H1 (cell line): ENCODE data around the gene PCDHGB5. TPM values are rescaled to one million over a fixed set of nuclear protein-coding genes. Genes with fewer than 3 reads are reported as not detected.
A peak's percentile ranks its signal among the peaks of the same experiment; 100 is the strongest.

Source experiments
- CTCF ChIA-PET: fragments of 300-600 bp; sonication (Branson Sonifier 250); formaldehyde crosslinking; loops from one replicate; lab custom pipeline; 2021; ENCODE audit not compliant: partially characterized antibody; lab: Charles Lee
- POLR2A ChIA-PET: fragments of 300-600 bp; sonication (Branson Sonifier 250); formaldehyde crosslinking; loops from one replicate; lab custom pipeline; 2021; ENCODE audit warnings: inconsistent platforms; ENCODE audit not compliant: partially characterized antibody; lab: Charles Lee
- DNase-seq, 2 experiments: peaks; one replicate each; pipeline versions ENCODE4 v3.0.0 to v3.0.0-alpha.2; 2010 to 2022; ENCODE audit warnings: low spot score in 2 of 2, low read depth in 1 of 2, mixed read lengths in 1 of 2
- FAIRE-seq: peaks from 2 replicates; lab custom pipeline; 2011; peaks lifted over from hg19 to GRCh38; lab: Jason Lieb, UNC
- H2AFZ ChIP-seq: 2 replicates; pipeline ENCODE4 v1.8.1; 2012; ENCODE audit warnings: low read length, inconsistent platforms
- H2AK5ac ChIP-seq: 2 replicates; pipeline ENCODE4 v1.6.1; 2013; ENCODE audit warnings: low read depth, low read length
- H2BK120ac ChIP-seq: replicated peaks from 2 replicates; pipeline ENCODE3; 2013; ENCODE audit warnings: low read depth, low read length, inconsistent platforms
- H2BK12ac ChIP-seq: 2 replicates; pipeline ENCODE4 v1.6.1; 2013; ENCODE audit warnings: low read depth, low read length
- H2BK15ac ChIP-seq: 2 replicates; pipeline ENCODE4 v1.6.1; 2013; ENCODE audit warnings: low read length
- H2BK20ac ChIP-seq: 2 replicates; pipeline ENCODE4 v1.6.1; 2013; ENCODE audit warnings: low read length
- H2BK5ac ChIP-seq: 2 replicates; pipeline ENCODE4 v1.6.1; 2013; ENCODE audit warnings: low read depth, low read length
- H3K14ac ChIP-seq: 2 replicates; pipeline ENCODE4 v1.6.1; 2013; ENCODE audit warnings: inconsistent platforms; ENCODE audit not compliant: insufficient read length
- H3K18ac ChIP-seq: 2 replicates; pipeline ENCODE4 v1.6.1; 2013; ENCODE audit warnings: low read length; ENCODE audit errors: extremely low read depth
- H3K23ac ChIP-seq: 2 replicates; pipeline ENCODE4 v1.6.1; 2013; ENCODE audit warnings: inconsistent platforms; ENCODE audit not compliant: insufficient read length
- H3K23me2 ChIP-seq: 2 replicates; pipeline ENCODE4 v1.6.1; 2013; ENCODE audit warnings: low read depth, low read length
- H3K27ac ChIP-seq: 2 replicates; pipeline ENCODE4 v1.6.1; 2011; ENCODE audit warnings: low read depth, low read length, inconsistent platforms
- H3K27me3 ChIP-seq, 4 experiments: replicated peaks in 1 of 4; 1 replicate in 1 of 4; 2 replicates in 3 of 4; pipeline versions ENCODE4 v1.6.1 to v1.8.1; 2011 to 2013; ENCODE audit warnings: low read length in 3 of 4, mild to moderate bottlenecking in 3 of 4, inconsistent platforms in 2 of 4, mixed read lengths in 2 of 4, moderate library complexity in 1 of 4; ENCODE audit not compliant: control insufficient read depth in 3 of 4, insufficient read depth in 3 of 4; ENCODE audit errors: extremely low read depth in 1 of 4
- H3K36me3 ChIP-seq, 4 experiments: 2 replicates each; pipeline versions ENCODE4 v1.6.1 to v1.8.1; 2011 to 2013; ENCODE audit warnings: mild to moderate bottlenecking in 4 of 4, low read length in 3 of 4, moderate library complexity in 2 of 4, control low read depth in 1 of 4, inconsistent platforms in 1 of 4; ENCODE audit not compliant: insufficient read depth in 4 of 4, control insufficient read depth in 2 of 4
- H3K4ac ChIP-seq: replicated peaks from 2 replicates; pipeline ENCODE3; 2013; ENCODE audit warnings: low read length, low read depth, mixed read lengths, inconsistent platforms; ENCODE audit not compliant: insufficient read length
- H3K4me1 ChIP-seq, 4 experiments: replicated peaks in 1 of 4; 1 replicate in 1 of 4; 2 replicates in 3 of 4; pipeline versions ENCODE4 v1.6.1 to v1.8.1; 2011 to 2013; ENCODE audit warnings: low read length in 3 of 4, inconsistent platforms in 2 of 4, mixed read lengths in 1 of 4; ENCODE audit not compliant: insufficient read depth in 4 of 4, control insufficient read depth in 3 of 4
- H3K4me2 ChIP-seq, 2 experiments: 2 replicates each; pipeline versions ENCODE4 v1.6.1 to v1.8.1; 2011 to 2013; ENCODE audit warnings: low read depth in 2 of 2, low read length in 2 of 2, control low read depth in 1 of 2, inconsistent platforms in 1 of 2, mild to moderate bottlenecking in 1 of 2; ENCODE audit not compliant: insufficient read depth in 1 of 2
- H3K4me3 ChIP-seq, 4 experiments: fragments of 200-600, 300-600 bp in 1 of 4; sonication (generic), shearing (Covaris generic), sonication (Bioruptor Twin) in 1 of 4; 2 replicates each; pipeline versions ENCODE4 v1.5.1 to v1.8.1; 2011 to 2016; ENCODE audit warnings: low read length in 4 of 4, low read depth in 3 of 4, control low read depth in 2 of 4, inconsistent platforms in 2 of 4, mild to moderate bottlenecking in 2 of 4, mixed read lengths in 1 of 4, moderate library complexity in 1 of 4; ENCODE audit not compliant: insufficient read depth in 2 of 4; ENCODE audit errors: extremely low read depth in 1 of 4
- H3K56ac ChIP-seq: replicated peaks from 2 replicates; pipeline ENCODE3; 2013; ENCODE audit warnings: low read depth, mild to moderate bottlenecking, mixed read lengths, low read length, inconsistent platforms; ENCODE audit not compliant: insufficient read length
- H3K79me1 ChIP-seq: 2 replicates; pipeline ENCODE4 v1.6.1; 2013; ENCODE audit warnings: low read depth, low read length, control low read depth
- H3K79me2 ChIP-seq, 2 experiments: 2 replicates each; pipeline versions ENCODE4 v1.6.1 to v1.8.1; 2012 to 2013; ENCODE audit warnings: low read length in 2 of 2, mild to moderate bottlenecking in 2 of 2, inconsistent platforms in 1 of 2; ENCODE audit not compliant: insufficient read depth in 2 of 2, control insufficient read depth in 1 of 2
- H3K9ac ChIP-seq, 4 experiments: replicated peaks in 1 of 4; 1 replicate in 1 of 4; 2 replicates in 3 of 4; pipeline versions ENCODE4 v1.6.1 to v1.8.1; 2011 to 2013; ENCODE audit warnings: low read depth in 3 of 4, low read length in 3 of 4, control low read depth in 2 of 4, mild to moderate bottlenecking in 2 of 4, moderate library complexity in 2 of 4, inconsistent platforms in 1 of 4; ENCODE audit errors: extremely low read depth in 1 of 4
- H3K9me3 ChIP-seq, 2 experiments: 2 replicates each; pipeline versions ENCODE4 v1.6.1 to v1.8.1; 2012 to 2013; ENCODE audit warnings: mild to moderate bottlenecking in 2 of 2, moderate library complexity in 2 of 2, control low read depth in 1 of 2, inconsistent platforms in 1 of 2, low read depth in 1 of 2, low read length in 1 of 2, mixed read lengths in 1 of 2; ENCODE audit not compliant: insufficient read depth in 2 of 2
- H4K20me1 ChIP-seq, 2 experiments: replicated peaks in 1 of 2; 2 replicates each; pipeline versions ENCODE3 to v1.8.1; 2011 to 2013; ENCODE audit warnings: inconsistent platforms in 2 of 2, low read length in 2 of 2, mild to moderate bottlenecking in 1 of 2; ENCODE audit not compliant: insufficient read depth in 2 of 2, control insufficient read depth in 1 of 2
- H4K5ac ChIP-seq: 2 replicates; pipeline ENCODE4 v1.6.1; 2013; ENCODE audit warnings: low read length, low read depth, mixed read lengths, inconsistent platforms; ENCODE audit not compliant: insufficient read length
- H4K8ac ChIP-seq: 2 replicates; pipeline ENCODE4 v1.8.0; 2013; ENCODE audit warnings: mild to moderate bottlenecking, moderate library complexity, low read length, inconsistent platforms; ENCODE audit not compliant: insufficient read depth; ENCODE audit errors: extremely low read depth
- H4K91ac ChIP-seq: replicated peaks from 2 replicates; pipeline ENCODE3; 2013; ENCODE audit warnings: low read length, mixed read lengths, inconsistent platforms; ENCODE audit not compliant: insufficient read length
- BCL11A ChIP-seq, 2 experiments: IDR thresholded peaks; one replicate each; pipeline ENCODE4 v1.6.1; 2011; ENCODE audit warnings: low read depth in 2 of 2, low read length in 2 of 2, mild to moderate bottlenecking in 2 of 2
- BRCA1 ChIP-seq: IDR thresholded peaks from 2 replicates; pipeline ENCODE4 v1.6.1; 2012; ENCODE audit warnings: low read depth, low read length, improper control_type of control experiment
- KDM5A ChIP-seq: fragments of 200-600 bp; IDR thresholded peaks from 2 replicates; pipeline ENCODE4 v1.7.1; 2012; ENCODE audit warnings: mild to moderate bottlenecking, low read length, inconsistent platforms, mixed read lengths
- RAD21 ChIP-seq, 2 experiments: IDR thresholded peaks in 1 of 2; conservative IDR thresholded peaks in 1 of 2; 2 replicates each; pipeline ENCODE4 v1.6.1; 2011; ENCODE audit warnings: low read depth in 2 of 2, low read length in 2 of 2, improper control_type of control experiment in 1 of 2, inconsistent platforms in 1 of 2, mild to moderate bottlenecking in 1 of 2, moderate library complexity in 1 of 2
- RFX5 ChIP-seq: IDR thresholded peaks from 2 replicates; pipeline ENCODE4 v1.6.1; 2011; ENCODE audit warnings: low read depth, low read length, improper control_type of control experiment, borderline replicate concordance
- RNF2 ChIP-seq: fragments of 200-900, 300-1000 bp; sonication (generic); IDR thresholded peaks from 2 replicates; pipeline ENCODE4 v1.7.1; 2016; ENCODE audit warnings: borderline replicate concordance, low read depth, mild to moderate bottlenecking, antibody characterized with exemption, low read length; ENCODE audit not compliant: poor library complexity, severe bottlenecking; ENCODE audit errors: missing control alignments
- SIN3A ChIP-seq, 2 experiments: IDR thresholded peaks in 1 of 2; conservative IDR thresholded peaks in 1 of 2; 2 replicates each; pipeline ENCODE4 v1.6.1; 2011 to 2012; ENCODE audit warnings: low read length in 2 of 2, improper control_type of control experiment in 1 of 2, low read depth in 1 of 2, mild to moderate bottlenecking in 1 of 2
- WGBS, 2 experiments: shearing (Covaris generic) in 1 of 2; methylation state at CpG; one replicate each; pipeline versions ENCODE4 v1.1.6 to v1.1.7; 2013 to 2015; ENCODE audit warnings: low lambda C conversion rate in 2 of 2, mixed read lengths in 2 of 2, inconsistent platforms in 1 of 2, low coverage in 1 of 2, missing lambda C conversion rate in 1 of 2; ENCODE audit not compliant: insufficient replicate concordance in 2 of 2, insufficient coverage in 1 of 2, insufficient read length in 1 of 2; ENCODE audit errors: extremely low coverage in 1 of 2, missing lambda C conversion rate in 1 of 2; 5-methylcytosine and 5-hydroxymethylcytosine counted together
- polyA plus RNA-seq, 7 experiments: library from polyadenylated mRNA; depleted of rRNA in 3 of 7; stranded (reverse) in 5 of 7; unstranded in 2 of 7; fragments of >200 nt in 5 of 7; fragments of 200-250 nt in 2 of 7; gene quantifications; 1 replicate in 5 of 7; 2 replicates in 1 of 7; 4 replicates in 1 of 7; pipeline versions ENCODE4 v1.2.1 to v1.2.3, GENCODE V29; 2011 to 2013; ENCODE audit warnings: missing spikeins in 2 of 7, mixed read lengths in 2 of 7
- total RNA-seq: library from RNA; stranded (reverse); fragmentation: NEBNext Ultra II Directional; extraction: Animal tissue kit (Norgen Biotek cat#: 25700); gene quantifications from 2 replicates; pipeline ENCODE4 v1.2.1, GENCODE V29; 2021
- TF ChIP-seq, protein P1 (sequence below): IDR thresholded peaks from 2 replicates; pipeline ENCODE4 v1.6.1; 2012; ENCODE audit warnings: inconsistent platforms
- TF ChIP-seq, protein P2 (sequence below): IDR thresholded peaks from 2 replicates; pipeline ENCODE4 v1.6.1; 2012; ENCODE audit warnings: inconsistent platforms

PCDHGB5 gene
- total and polyA plus RNA-seq, 2 of the 8 experiments (the other 6 are each of a cell fraction or from before 2014, with no cell fraction given): 1.1 to 2.6 TPM

DNA sequence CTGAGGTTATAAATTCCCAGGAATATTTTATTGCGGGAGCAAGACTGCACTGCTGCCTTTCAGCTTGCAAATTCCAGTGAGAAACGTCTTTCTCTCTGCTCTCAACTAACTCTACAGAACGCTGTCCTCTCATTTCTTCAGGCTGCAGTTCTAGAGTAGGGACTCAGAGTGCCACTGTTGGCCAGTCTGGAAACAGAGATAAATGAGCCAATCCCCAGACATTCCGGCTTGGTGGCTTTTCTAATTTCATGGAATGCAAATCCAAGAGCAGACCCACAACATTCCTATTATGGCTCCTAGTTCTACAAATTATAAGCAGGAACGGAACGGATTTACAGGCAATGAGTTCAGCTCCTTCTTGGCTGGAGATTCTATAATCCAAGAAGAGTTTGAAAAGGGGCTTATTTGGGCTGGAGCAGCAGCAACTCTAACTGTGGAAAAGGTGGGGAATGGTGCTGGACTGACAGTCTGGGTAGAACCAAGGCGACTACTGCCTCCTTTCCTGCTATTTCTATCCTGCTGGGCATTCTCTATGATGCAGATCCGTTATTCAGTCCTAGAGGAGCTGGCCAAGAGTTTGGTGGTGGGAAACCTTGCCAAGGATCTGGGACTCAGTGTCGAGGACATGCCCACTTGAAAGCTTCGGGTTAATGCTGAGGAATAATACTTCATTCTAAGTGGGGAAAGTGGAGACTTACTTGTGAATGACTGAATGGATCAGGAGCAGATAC, 41.8 kb downstream of the PCDHGB5 start:
- no peaks in the 10 kb centered on the region for H3K27me3 ChIP-seq
- DNase-seq (no peak), FAIRE-seq (no peak)
- no peak overlapping the region for H3K4me2 ChIP-seq
- no peak overlapping the region for H2AK5ac ChIP-seq
- H3K23me2 ChIP-seq: no peaks in the 10 kb centered on the region
- H2AFZ ChIP-seq: no peak overlapping the region
- peaks cover 0 to 2% of the 10 kb centered on the region in 2 experiments for H4K20me1 ChIP-seq
- H3K4me1 ChIP-seq: no peaks in the 10 kb centered on the region
- ChIA-PET POLR2A (interaction anchor here (0.9 to 1.0 kb wide), 2 partner anchors 70 to 195 kb away, joined by 3 to 6 read pairs; partner anchors contain the start of gene PCDHB15), CTCF (interaction anchor here (0.6 to 4.9 kb wide), 27 partner anchors 9 to 226 kb away, joined by 3 to 22 read pairs (median 4); partner anchors contain the start of genes PCDHB13, PCDHGA10, PCDHGA11 and PCDHGA12)
- no peak overlapping the region for H3K14ac ChIP-seq
- H3K9ac ChIP-seq: no peak overlapping the region
- no peak overlapping the region for H4K5ac ChIP-seq
- H3K23ac ChIP-seq: no peak overlapping the region
- no peak overlapping the region for H3K56ac ChIP-seq
- no peak overlapping the region for H2BK12ac ChIP-seq
- no peak overlapping the region for H3K27ac ChIP-seq
- no peak overlapping the region for H2BK20ac ChIP-seq
- no peaks in the 10 kb centered on the region for H3K79me2 ChIP-seq
- H4K91ac ChIP-seq: no peak overlapping the region
- H3K4ac ChIP-seq: no peak overlapping the region
- 81% methylated on average over 10 of the region's 10 CpGs; no CpG with 5 or more reads in 1 of the 2 experiments for WGBS, 2 experiments
- no peak for TF ChIP-seq BCL11A (IDR thresholded peaks at IDR 0.05; ENCODE audit: low read depth in 2 of 2, low read length in 2 of 2)
- TF ChIP-seq, protein P1, sequence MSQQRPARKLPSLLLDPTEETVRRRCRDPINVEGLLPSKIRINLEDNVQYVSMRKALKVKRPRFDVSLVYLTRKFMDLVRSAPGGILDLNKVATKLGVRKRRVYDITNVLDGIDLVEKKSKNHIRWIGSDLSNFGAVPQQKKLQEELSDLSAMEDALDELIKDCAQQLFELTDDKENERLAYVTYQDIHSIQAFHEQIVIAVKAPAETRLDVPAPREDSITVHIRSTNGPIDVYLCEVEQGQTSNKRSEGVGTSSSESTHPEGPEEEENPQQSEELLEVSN: no peak
- TF ChIP-seq SIN3A (conservative IDR thresholded peaks at IDR 0.05 in 1 of 2, IDR thresholded peaks at IDR 0.05 in 1 of 2; ENCODE audit: low read depth in 1 of 2, low read length in 2 of 2): no peak
- TF ChIP-seq KDM5A: no peak
- no peak for TF ChIP-seq RNF2
- TF ChIP-seq, protein P2, sequence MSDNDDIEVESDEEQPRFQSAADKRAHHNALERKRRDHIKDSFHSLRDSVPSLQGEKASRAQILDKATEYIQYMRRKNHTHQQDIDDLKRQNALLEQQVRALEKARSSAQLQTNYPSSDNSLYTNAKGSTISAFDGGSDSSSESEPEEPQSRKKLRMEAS: no peak
- no peak for TF ChIP-seq RFX5
- no peak for TF ChIP-seq BRCA1
- TF ChIP-seq RAD21 (IDR thresholded peaks at IDR 0.05 in 1 of 2, conservative IDR thresholded peaks at IDR 0.05 in 1 of 2; ENCODE audit: low read depth in 2 of 2, low read length in 2 of 2): peak in 1 of 2 experiments; percentile 33; a peak in 2 of 4 replicates
- H3K9me3 ChIP-seq: peaks cover 2 to 6% of the 10 kb centered on the region in 2 experiments; a peak in 1 of 4 replicates
- H3K18ac ChIP-seq: no peak overlapping the region
- no peak overlapping the region for H4K8ac ChIP-seq
- H3K79me1 ChIP-seq: no peaks in the 10 kb centered on the region
- no peak overlapping the region for H2BK120ac ChIP-seq
- no peak overlapping the region for H2BK15ac ChIP-seq
- H3K4me3 ChIP-seq: no peak overlapping the region
- no peak overlapping the region for H2BK5ac ChIP-seq
- no peaks in the 10 kb centered on the region for H3K36me3 ChIP-seq
